Uterine smooth muscle cell (primary cell): ENCODE results near the gene SHBG. TPM values are rescaled to one million over a fixed set of nuclear protein-coding genes. Genes with fewer than 3 reads are reported as not detected.

Experiments used
- total RNA-seq: library from RNA; depleted of rRNA; stranded (reverse); fragments of >200 nt; gene quantifications from 2 replicates; pipeline ENCODE4 v1.2.3, GENCODE V29; 2014

Gene SHBG, protein sequence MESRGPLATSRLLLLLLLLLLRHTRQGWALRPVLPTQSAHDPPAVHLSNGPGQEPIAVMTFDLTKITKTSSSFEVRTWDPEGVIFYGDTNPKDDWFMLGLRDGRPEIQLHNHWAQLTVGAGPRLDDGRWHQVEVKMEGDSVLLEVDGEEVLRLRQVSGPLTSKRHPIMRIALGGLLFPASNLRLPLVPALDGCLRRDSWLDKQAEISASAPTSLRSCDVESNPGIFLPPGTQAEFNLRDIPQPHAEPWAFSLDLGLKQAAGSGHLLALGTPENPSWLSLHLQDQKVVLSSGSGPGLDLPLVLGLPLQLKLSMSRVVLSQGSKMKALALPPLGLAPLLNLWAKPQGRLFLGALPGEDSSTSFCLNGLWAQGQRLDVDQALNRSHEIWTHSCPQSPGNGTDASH
- total RNA-seq = 0.11 and 0.37 TPM in 2 replicates

DNA sequence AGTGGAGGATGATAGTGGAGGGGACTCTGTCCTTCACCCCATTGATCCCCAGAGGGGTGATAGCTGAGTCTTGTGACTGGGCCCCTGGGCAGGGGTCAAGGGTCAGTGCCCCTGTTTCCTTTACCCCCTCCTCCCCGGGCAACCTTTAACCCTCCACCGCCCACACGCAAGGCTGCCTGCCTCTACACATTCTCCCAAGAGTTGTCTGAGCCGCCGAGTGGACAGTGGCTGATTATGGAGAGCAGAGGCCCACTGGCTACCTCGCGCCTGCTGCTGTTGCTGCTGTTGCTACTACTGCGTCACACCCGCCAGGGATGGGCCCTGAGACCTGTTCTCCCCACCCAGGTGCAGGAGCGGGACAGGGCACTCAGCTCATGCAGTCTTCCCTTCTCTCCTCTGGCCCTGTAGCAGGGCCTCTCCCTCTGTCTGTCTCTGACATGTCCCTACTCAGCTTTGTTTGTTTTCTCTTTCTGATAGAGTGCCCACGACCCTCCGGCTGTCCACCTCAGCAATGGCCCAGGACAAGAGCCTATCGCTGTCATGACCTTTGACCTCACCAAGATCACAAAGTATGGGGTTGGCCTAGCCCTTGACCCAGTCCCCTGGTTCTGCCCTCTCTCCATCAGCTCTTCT is at the start of gene SHBG:
SHBG (plus strand) TSS at position 197 of the 633 bp plus-strand sequence; CDS start at position 235, 38 bp downstream.

DNA sequence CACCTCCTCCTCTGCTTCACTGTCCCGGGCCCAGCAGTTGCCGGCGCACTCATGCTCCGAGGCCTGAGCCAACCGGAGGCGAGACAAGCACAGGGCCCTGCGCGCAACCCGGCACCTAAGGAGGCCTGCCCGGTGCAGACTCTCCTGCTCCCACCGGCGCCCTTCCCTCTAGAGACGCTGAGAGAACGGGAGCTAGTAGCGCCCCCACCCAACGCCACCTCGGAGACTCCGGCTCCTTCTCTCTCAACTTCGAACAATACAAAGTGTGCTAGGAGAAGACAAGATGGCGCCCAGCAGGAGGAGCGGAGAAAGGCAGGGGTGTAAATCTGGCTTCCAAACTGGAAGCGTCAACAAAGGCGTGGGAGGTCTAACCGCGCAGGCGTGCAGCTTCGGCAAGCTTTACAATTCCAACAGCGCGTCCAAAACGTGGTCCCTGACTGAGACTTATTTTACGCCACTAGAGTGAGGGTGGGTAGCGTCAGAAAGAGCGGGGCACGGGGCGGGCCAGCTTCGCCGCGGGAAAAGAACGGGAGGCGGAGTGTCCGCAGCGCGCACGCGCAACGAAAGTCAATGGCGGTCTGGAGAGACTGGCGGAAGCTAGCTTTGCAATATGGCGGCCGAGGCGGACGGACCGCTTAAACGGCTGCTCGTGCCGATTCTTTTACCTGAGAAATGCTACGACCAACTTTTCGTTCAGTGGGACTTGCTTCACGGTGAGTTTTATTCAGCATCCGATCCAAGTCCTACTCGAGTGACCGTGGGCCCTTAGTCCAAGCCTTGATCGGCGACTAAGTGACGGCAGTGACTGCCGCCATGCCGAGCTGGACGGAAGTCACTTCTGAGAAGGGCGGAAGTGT is 46.5 kb upstream of the SHBG start, which contains the start of gene MPDU1:
MPDU1 (plus strand) TSS at position 600 of the 857 bp plus-strand sequence; CDS start at position 611, 11 bp downstream.

DNA sequence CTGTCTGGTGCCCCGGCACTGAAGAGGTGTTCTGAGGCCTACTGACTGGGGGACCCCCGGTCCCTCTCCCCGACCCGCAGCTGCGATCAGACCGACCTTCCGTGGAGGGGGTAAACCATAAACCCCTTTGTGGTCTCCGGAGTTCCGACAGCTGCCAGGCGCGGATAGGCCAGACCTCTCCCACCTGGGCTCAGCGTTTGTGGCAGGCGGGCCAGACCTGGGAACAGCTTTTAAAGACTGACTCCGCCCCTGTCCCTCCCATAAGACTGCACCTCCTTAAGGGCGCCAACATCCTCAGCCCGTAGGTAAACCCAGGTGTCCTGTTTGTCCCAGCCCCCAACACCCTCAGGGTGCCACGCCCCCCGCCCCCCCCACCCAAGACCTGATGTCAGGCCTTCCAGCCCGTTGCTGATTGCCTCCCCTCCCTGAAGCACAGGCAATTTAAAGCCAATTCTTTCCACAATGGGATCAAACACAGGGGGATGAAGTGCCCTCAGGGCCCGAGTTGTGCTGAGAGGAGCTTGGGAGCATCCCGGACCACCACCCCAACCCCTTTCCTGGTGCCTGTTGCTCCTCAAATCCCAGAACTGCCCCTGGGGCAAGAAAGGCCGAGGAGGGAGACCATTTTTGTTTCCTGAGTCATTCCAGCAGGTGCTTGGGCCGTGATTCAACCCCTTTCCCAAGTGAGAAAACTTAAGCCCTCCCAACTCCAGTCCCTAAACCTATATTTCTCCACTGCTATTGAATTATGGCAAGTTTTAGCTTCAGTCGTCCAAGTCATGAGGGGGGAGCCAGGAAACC is 39.8 kb upstream of the SHBG start, which contains the start of gene SOX15:
SOX15 (minus strand) TSS at position 204 of the 801 bp plus-strand sequence. CDS start 418 bp downstream, outside the sequence.

DNA sequence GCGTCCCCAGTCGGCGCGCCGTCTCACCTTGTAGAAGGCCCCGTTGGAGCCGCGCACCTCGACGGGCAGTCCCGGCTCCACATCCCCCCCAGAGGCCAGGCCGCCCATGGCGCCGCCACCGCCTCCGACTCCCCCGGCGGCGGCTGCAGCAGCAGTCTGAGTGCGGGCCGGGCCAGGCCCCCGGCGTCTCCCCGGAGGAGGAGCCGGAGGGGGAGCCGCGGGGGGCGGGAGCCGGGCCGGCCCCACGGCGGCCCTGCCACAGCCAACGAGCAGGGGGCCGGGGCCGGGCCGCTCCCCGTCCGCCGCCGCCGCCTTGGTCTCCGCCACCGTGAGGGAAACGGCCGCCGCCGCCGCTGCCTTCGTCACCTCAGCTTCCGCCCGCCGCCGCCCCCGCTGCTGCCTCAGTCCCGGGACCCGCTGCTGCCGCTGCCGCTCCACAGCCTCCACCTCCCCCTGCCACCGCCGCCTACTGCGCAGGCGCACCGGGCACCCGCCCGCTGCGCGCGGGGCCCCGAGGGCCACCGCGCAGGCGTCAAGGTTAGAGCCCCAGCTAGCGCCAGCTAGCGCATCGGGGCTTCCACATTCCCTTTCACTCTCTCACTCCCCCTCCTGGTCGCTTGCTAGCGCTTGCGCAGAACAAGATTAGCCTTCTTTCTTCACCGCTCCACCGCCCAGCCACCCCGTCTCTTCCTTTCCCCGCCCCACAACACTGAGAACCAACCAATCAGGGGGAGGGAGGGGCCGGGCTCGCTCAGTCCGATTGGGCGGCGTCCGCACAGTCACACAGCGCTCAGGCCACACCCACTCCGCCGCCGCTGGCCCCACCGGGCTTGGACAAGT is 15.3 kb upstream of the SHBG start, which contains the start of gene FXR2:
FXR2 (minus strand) TSS at position 473 of the 840 bp plus-strand sequence; CDS start at position 108, 365 bp downstream.

DNA sequence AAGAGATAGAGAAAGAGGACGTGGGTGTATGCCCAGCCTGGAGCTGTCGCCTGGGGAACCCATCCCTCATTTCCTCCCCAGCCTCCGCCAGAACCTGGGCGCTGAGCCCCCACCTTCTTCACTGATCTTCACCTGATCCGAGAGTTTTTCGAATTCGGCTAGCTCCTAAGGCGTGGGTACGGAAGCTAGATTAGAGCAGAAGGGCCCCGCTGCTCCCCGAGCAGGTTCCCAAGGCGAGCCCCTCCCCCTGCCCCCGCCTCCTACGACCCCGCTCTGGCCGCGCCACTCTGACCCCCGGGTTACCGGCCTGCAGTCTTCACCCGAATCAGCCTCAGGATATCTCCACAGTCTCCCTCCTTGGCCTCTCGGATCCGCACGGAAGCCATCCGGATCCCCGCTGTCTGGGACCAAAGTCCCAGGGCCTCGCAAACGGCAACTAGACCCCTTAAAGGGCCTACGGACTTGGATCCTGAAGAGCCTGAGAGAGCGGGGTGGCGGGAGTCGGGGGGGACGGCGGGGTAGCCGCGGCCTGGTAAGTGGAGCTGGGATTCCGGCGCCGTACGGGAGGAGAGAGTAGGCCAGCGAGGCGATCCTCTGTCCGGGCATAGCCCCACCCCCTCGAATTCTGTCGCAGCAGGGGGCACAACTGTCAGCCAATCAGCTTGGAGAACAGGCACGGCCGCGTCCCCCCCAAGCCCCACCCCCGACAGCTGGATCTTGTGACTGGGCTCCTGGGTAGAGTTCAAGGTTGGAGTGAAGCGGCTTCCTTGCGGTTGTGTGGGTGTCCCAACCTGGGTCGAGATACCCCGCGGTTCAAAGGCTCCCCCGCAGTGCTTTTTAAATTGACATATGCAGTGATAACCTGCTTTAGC is 2.4 kb upstream of the SHBG start, which contains the start of gene SAT2:
SAT2 (minus strand) TSS at position 572 of the 872 bp plus-strand sequence; CDS start at position 386, 186 bp downstream.

DNA sequence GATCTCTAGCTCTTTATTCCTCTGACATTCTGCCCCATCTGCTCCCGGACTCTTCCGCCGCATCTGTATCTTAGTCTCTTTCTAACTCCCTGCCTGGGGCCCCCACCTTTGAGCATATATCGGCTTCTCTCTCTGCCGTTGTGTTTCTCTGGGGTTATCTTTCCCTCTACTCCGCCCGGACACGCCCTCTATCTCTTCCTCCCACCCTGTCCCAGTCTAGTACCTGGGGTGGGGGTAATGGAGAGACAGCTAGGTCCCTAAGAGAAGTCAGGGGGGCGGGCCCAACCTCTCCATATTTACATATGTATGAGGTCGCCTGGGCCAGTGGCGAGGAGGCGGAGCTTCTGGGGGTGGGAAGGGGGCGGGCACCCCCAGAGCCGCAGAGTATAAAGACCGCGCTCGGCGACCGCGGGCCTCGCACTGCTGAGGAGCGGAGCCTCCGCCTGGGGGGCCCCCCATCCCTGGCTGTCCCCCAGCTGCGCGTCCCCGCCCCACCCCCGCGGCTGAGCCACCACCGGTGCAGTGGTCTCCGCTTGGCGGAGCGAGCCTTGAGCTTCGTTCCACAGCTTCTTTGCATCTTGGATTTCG is 20.7 kb downstream of the SHBG start, which contains the start of gene ATP1B2:
ATP1B2 (plus strand) TSS at position 418 of the 588 bp plus-strand sequence. CDS start 593 bp downstream, outside the sequence.

Other genes with a start within 250 kb of the SHBG start
- gene TNK1, start 249.0 kb upstream of the SHBG start, total RNA-seq = under 0.01 and 0.66 TPM in 2 replicates
- 11.4 and 20.5 TPM in 2 replicates for gene PLSCR3, start 235.6 kb upstream of the SHBG start, total RNA-seq
- 69.7 and 102 TPM in 2 replicates for gene TMEM256, start 226.0 kb upstream of the SHBG start, total RNA-seq
- gene NLGN2, start 222.3 kb upstream of the SHBG start, total RNA-seq = 8.2 and 10.7 TPM in 2 replicates
- gene SPEM1, start 209.8 kb upstream of the SHBG start, total RNA-seq = not detected in 2 replicates
- not detected in 2 replicates for gene SPEM2, start 204.5 kb upstream of the SHBG start, total RNA-seq
- gene SPEM3, start 201.3 kb upstream of the SHBG start, total RNA-seq = not detected in 2 replicates
- gene TMEM102, start 194.7 kb upstream of the SHBG start, total RNA-seq = 1.2 and 2.2 TPM in 2 replicates
- 0.77 and 1.7 TPM in 2 replicates for gene FGF11, start 190.6 kb upstream of the SHBG start, total RNA-seq
- gene CHRNB1, start 185.1 kb upstream of the SHBG start, total RNA-seq = 3.4 and 6.6 TPM in 2 replicates
- 14.8 and 24.1 TPM in 2 replicates for gene ZBTB4, start 150.5 kb upstream of the SHBG start, total RNA-seq
- not detected in 2 replicates for gene SLC35G6, start 148.7 kb upstream of the SHBG start, total RNA-seq
- 90.6 and 114 TPM in 2 replicates for gene POLR2A, start 145.8 kb upstream of the SHBG start, total RNA-seq
- 6.1 and 10.0 TPM in 2 replicates for gene TNFSF12, start 81.1 kb upstream of the SHBG start, total RNA-seq
- 0.44 and 0.75 TPM in 2 replicates for gene TNFSF13, start 71.4 kb upstream of the SHBG start, total RNA-seq
- 73.1 and 83.8 TPM in 2 replicates for gene SENP3, start 68.2 kb upstream of the SHBG start, total RNA-seq
- gene CD68, start 50.5 kb upstream of the SHBG start, total RNA-seq = 12.8 and 16.2 TPM in 2 replicates
- 77.5 and 140 TPM in 2 replicates for gene MPDU1, start 46.3 kb upstream of the SHBG start, total RNA-seq
- gene SOX15, start 40.0 kb upstream of the SHBG start, total RNA-seq = 0.12 and 0.33 TPM in 2 replicates
- 62.0 and 65.4 TPM in 2 replicates for gene FXR2, start 15.2 kb upstream of the SHBG start, total RNA-seq
- gene SAT2, start 2.3 kb upstream of the SHBG start, total RNA-seq = 30.0 and 43.9 TPM in 2 replicates
- gene ATP1B2, start 20.8 kb downstream of the SHBG start, total RNA-seq = not detected in 2 replicates
- gene TP53, start 57.4 kb downstream of the SHBG start, total RNA-seq = 14.9 and 23.9 TPM in 2 replicates
- 4.6 and 9.8 TPM in 2 replicates for gene WRAP53, start 58.3 kb downstream of the SHBG start, total RNA-seq
- 0.11 and 0.12 TPM in 2 replicates for gene EFNB3, start 75.1 kb downstream of the SHBG start, total RNA-seq
- gene DNAH2, start 87.6 kb downstream of the SHBG start, total RNA-seq = 0.22 and 0.37 TPM in 2 replicates
- 5.1 and 7.5 TPM in 2 replicates for gene KDM6B, start 204.1 kb downstream of the SHBG start, total RNA-seq
- gene TMEM88, start 224.9 kb downstream of the SHBG start, total RNA-seq = 0.22 and 0.50 TPM in 2 replicates
- gene NAA38, start 227.4 kb downstream of the SHBG start, total RNA-seq = 59.4 and 81.0 TPM in 2 replicates
- 9.0 and 12.8 TPM in 2 replicates for gene CYB5D1, start 227.9 kb downstream of the SHBG start, total RNA-seq